CD4-positive, alpha-beta T cell treated with Interleukin-17A for 1 hour (primary cell): Measurements from ENCODE around the gene NCAM2.
"Not testable (repeated sequence)": the region's sequence is repeated elsewhere in the genome, so short reads cannot be mapped to it uniquely, and the experiment has no call there.

Experiments used
- DNase-seq: peaks from one replicate; pipeline ENCODE4 v3.0.0-alpha.2; 2020

The NCAM2 gene

GRCh38 chr21:21111309-21111920, 113.2 kb downstream of the NCAM2 start:
- no peak for DNase-seq

GRCh38 chr21:21114461-21114860, 116.3 kb downstream of the NCAM2 start:
- DNase-seq: no peak

- no peak for DNase-seq
These were observed 120.9 kb downstream of the NCAM2 start for GRCh38 chr21:21119091-21119490.

GRCh38 chr21:21122680-21123079, 124.5 kb downstream of the NCAM2 start:
- DNase-seq: no peak

- no peak for DNase-seq
These were observed 134.2 kb downstream of the NCAM2 start for GRCh38 chr21:21132390-21132789.

- DNase-seq: no peak
These were observed 139.8 kb downstream of the NCAM2 start for GRCh38 chr21:21137986-21138385.

GRCh38 chr21:21146587-21147373, 148.6 kb downstream of the NCAM2 start:
- DNase-seq: no peak

- no peak for DNase-seq
These were observed 149.2 kb downstream of the NCAM2 start for GRCh38 chr21:21147374-21147745.

GRCh38 chr21:21148009-21148408, 149.8 kb downstream of the NCAM2 start:
- no peak for DNase-seq

GRCh38 chr21:21148514-21148913, 150.3 kb downstream of the NCAM2 start:
- no peak for DNase-seq

- not testable (repeated sequence) for DNase-seq
These were observed 151.2 kb downstream of the NCAM2 start for GRCh38 chr21:21149445-21149844.

- DNase-seq: no peak
These were observed 153.0 kb downstream of the NCAM2 start for GRCh38 chr21:21151231-21151630.

GRCh38 chr21:21156397-21156796, 158.2 kb downstream of the NCAM2 start:
- no peak for DNase-seq

- DNase-seq: no peak
These were observed 158.7 kb downstream of the NCAM2 start for GRCh38 chr21:21156957-21157356.

- DNase-seq: no peak
These were observed 160.2 kb downstream of the NCAM2 start for GRCh38 chr21:21158376-21158918.

GRCh38 chr21:21159253-21159899, 161.2 kb downstream of the NCAM2 start:
- no peak for DNase-seq

GRCh38 chr21:21162786-21163185, 164.6 kb downstream of the NCAM2 start:
- no peak for DNase-seq

- DNase-seq: peak; percentile 30
These were observed 165.7 kb downstream of the NCAM2 start for GRCh38 chr21:21163904-21164303.

GRCh38 chr21:21165063-21165645, 166.9 kb downstream of the NCAM2 start:
- no peak for DNase-seq

GRCh38 chr21:21174676-21175075, 176.5 kb downstream of the NCAM2 start:
- no peak for DNase-seq

- DNase-seq: no peak
These were observed 177.7 kb downstream of the NCAM2 start for GRCh38 chr21:21175798-21176334.

GRCh38 chr21:21177353-21177986, 179.3 kb downstream of the NCAM2 start:
- no peak for DNase-seq
